ENCODE data around the gene HDAC9.

HDAC9 gene

GRCh38 chr7:18555968-18556367 lies 60.4 kb downstream of the HDAC9 start:
- H3K4me3 ChIP-seq (ENCODE audit: low read depth, low read length) = no peak overlapping the region
- CTCF ChIA-PET = interaction anchor here (0.9 kb wide), 1 partner anchor 201 kb away, joined by 3 read pairs; no protein-coding TSS in a partner anchor
- H3K4me1 ChIP-seq (ENCODE audit: control insufficient read depth, insufficient read depth, low read length) = peaks cover 11% of the 10 kb centered on the region
- no peaks in the 10 kb centered on the region for H3K36me3 ChIP-seq (ENCODE audit: control insufficient read depth in 2 of 2, insufficient read depth in 1 of 2, low read length in 2 of 2)
- H3K9me3 ChIP-seq (ENCODE audit: control insufficient read depth, insufficient read depth, low read depth, low read length) = no peaks in the 10 kb centered on the region
- TF ChIP-seq ZNF777 (tag by site-specific recombination; IDR thresholded peaks at IDR 0.05; ENCODE audit: borderline replicate concordance) (no peak), KLF1 (tag by site-specific recombination; IDR thresholded peaks at IDR 0.05) (no peak), ZNF26 (tag by site-specific recombination; IDR thresholded peaks at IDR 0.05) (no peak), ZNF221 (tag by site-specific recombination; IDR thresholded peaks at IDR 0.05; ENCODE audit: borderline replicate concordance) (no peak), ZNF76 (tag by site-specific recombination; IDR thresholded peaks at IDR 0.05; ENCODE audit: borderline replicate concordance, low read depth) (no peak), ZNF292 (tag by site-specific recombination; IDR thresholded peaks at IDR 0.05; ENCODE audit: borderline replicate concordance, low read depth) (no peak), ZNF580 (tag by site-specific recombination; IDR thresholded peaks at IDR 0.05) (no peak), ZNF639 (tag by site-specific recombination; IDR thresholded peaks at IDR 0.05) (no peak)
- H3K27ac ChIP-seq (ENCODE audit: extremely low read depth, low read depth, low read length) = no peak overlapping the region
- POLR2A ChIA-PET = no interaction called here

GRCh38 chr7:18558503-18558902 lies 63.0 kb downstream of the HDAC9 start:
- ChIA-PET POLR2A (no interaction called here), CTCF (interaction anchor here (0.6 kb wide), 2 partner anchors 17 to 202 kb away, joined by 3 read pairs; no protein-coding TSS in a partner anchor)
- no peak overlapping the region for H3K4me3 ChIP-seq (ENCODE audit: low read depth, low read length)

GRCh38 chr7:18558910-18559309 lies 63.4 kb downstream of the HDAC9 start:
- H3K27ac ChIP-seq (ENCODE audit: extremely low read depth, low read depth, low read length) = no peak overlapping the region
- CTCF ChIA-PET = interaction anchor here (0.6 kb wide), 2 partner anchors 18 to 202 kb away, joined by 3 read pairs; no protein-coding TSS in a partner anchor
- H3K4me1 ChIP-seq (ENCODE audit: control insufficient read depth, insufficient read depth, low read length) = no peaks in the 10 kb centered on the region
- POLR2A ChIA-PET = no interaction called here
- no peaks in the 10 kb centered on the region for H3K36me3 ChIP-seq (ENCODE audit: control insufficient read depth in 2 of 2, insufficient read depth in 1 of 2, low read length in 2 of 2)
- H3K4me3 ChIP-seq (ENCODE audit: low read depth, low read length) = no peak overlapping the region
- H3K9me3 ChIP-seq (ENCODE audit: control insufficient read depth, insufficient read depth, low read depth, low read length) = no peaks in the 10 kb centered on the region
- TF ChIP-seq SCRT1 (tag by site-specific recombination; IDR thresholded peaks at IDR 0.05; ENCODE audit: borderline replicate concordance) (no peak), ZSCAN16 (tag by site-specific recombination; IDR thresholded peaks at IDR 0.05) (no peak), ZNF600 (tag by site-specific recombination; IDR thresholded peaks at IDR 0.05) (no peak), ZNF221 (tag by site-specific recombination; IDR thresholded peaks at IDR 0.05; ENCODE audit: borderline replicate concordance) (no peak), ZBTB11 (tag by site-specific recombination; conservative IDR thresholded peaks at IDR 0.05; ENCODE audit: low read depth) (no peak), TCF7L2 (IDR thresholded peaks at IDR 0.05; ENCODE audit: borderline replicate concordance, low read depth, low read length) (no peak), KLF9 (tag by site-specific recombination; IDR thresholded peaks at IDR 0.05; ENCODE audit: low read depth) (no peak), ZFP37 (tag by site-specific recombination; IDR thresholded peaks at IDR 0.05) (no peak), ZNF792 (tag by site-specific recombination; IDR thresholded peaks at IDR 0.05) (no peak), ZIC2 (tag by site-specific recombination; IDR thresholded peaks at IDR 0.05) (no peak), ZNF354C (tag by site-specific recombination; IDR thresholded peaks at IDR 0.05; ENCODE audit: borderline replicate concordance, low read depth) (no peak), ZNF660 (tag by site-specific recombination; IDR thresholded peaks at IDR 0.05) (no peak), ZNF248 (tag by site-specific recombination; IDR thresholded peaks at IDR 0.05) (no peak), RBAK (tag by site-specific recombination; IDR thresholded peaks at IDR 0.05) (no peak), ZBTB10 (tag by site-specific recombination; IDR thresholded peaks at IDR 0.05) (no peak)

More at GRCh38 chr7:18558503-18558902, 63.0 kb downstream of the HDAC9 start:
- no peak overlapping the region for H3K27ac ChIP-seq (ENCODE audit: extremely low read depth, low read depth, low read length)
- no peaks in the 10 kb centered on the region for H3K36me3 ChIP-seq (ENCODE audit: control insufficient read depth in 2 of 2, insufficient read depth in 1 of 2, low read length in 2 of 2)
- H3K4me1 ChIP-seq (ENCODE audit: control insufficient read depth, insufficient read depth, low read length) = peaks cover 3% of the 10 kb centered on the region; the same call in 1 of the 2 replicates
- no peaks in the 10 kb centered on the region for H3K9me3 ChIP-seq (ENCODE audit: control insufficient read depth, insufficient read depth, low read depth, low read length)
- no peak for TF ChIP-seq BCL11A (tag by site-specific recombination; IDR thresholded peaks at IDR 0.05; ENCODE audit: low read depth)
